GM12878 (cell line): ENCODE results near the gene METAP1. TPM values are rescaled to one million over a fixed set of nuclear protein-coding genes. Genes with fewer than 3 reads are reported as not detected.

ENCODE experiments used
- ATAC-seq: fragments of 200-7000 bp; cut with Tn5 transposase; 3 replicates; pipeline ENCODE4 v1.9.1; 2020; ENCODE audit warnings: mild to moderate bottlenecking, moderate library complexity
- BruUV-seq: library from RNA; stranded (reverse); fragments of 400-500 nt; replicated peaks from 2 replicates; lab custom pipeline; 2021; lab: Mats Ljungman, UMichigan
- CTCF ChIA-PET: fragments of 300-600 bp; sonication (Branson Sonifier 250); formaldehyde crosslinking; extraction: SDS; loops from one replicate; lab custom pipeline; 2021; ENCODE audit warnings: inconsistent platforms; lab: Yijun Ruan, JAX
- POLR2A ChIA-PET: fragments of 350-600 bp; formaldehyde crosslinking; extraction: SDS; loops from one replicate; lab custom pipeline; 2021; ENCODE audit warnings: inconsistent platforms; lab: Charles Lee
- RAD21 ChIA-PET: fragments of 300-600 bp; sonication (Branson Sonifier 250); formaldehyde crosslinking; loops from one replicate; lab custom pipeline; 2023; ENCODE audit warnings: antibody characterized with exemption; ENCODE audit not compliant: unreplicated experiment; lab: Charles Lee
- SMC1A ChIA-PET: fragments of 300-600 bp; sonication (Branson Sonifier 250); formaldehyde crosslinking; loops from one replicate; lab custom pipeline; 2023; ENCODE audit not compliant: unreplicated experiment, uncharacterized antibody; lab: Charles Lee
- DNase-seq: peaks from one replicate; pipeline ENCODE4 v3.0.0-alpha.2; 2011; ENCODE audit warnings: low read depth, low spot score
- FAIRE-seq: peaks from 3 replicates; lab custom pipeline; 2011; peaks lifted over from hg19 to GRCh38; lab: Jason Lieb, UNC
- H2AFZ ChIP-seq: 2 replicates; pipeline ENCODE4 v1.6.0; 2011; ENCODE audit warnings: low read depth, low read length, control low read depth; ENCODE audit not compliant: control insufficient read depth
- H3K27ac ChIP-seq: 2 replicates; pipeline ENCODE4 v1.5.1; 2011; ENCODE audit warnings: control low read depth; ENCODE audit not compliant: control insufficient read depth, insufficient read depth
- H3K27me3 ChIP-seq, 2 experiments: replicated peaks in 1 of 2; 2 replicates each; pipeline versions ENCODE4 v1.6.0 to v1.6.1; 2011; ENCODE audit warnings: low read length in 1 of 2; ENCODE audit not compliant: control insufficient read depth in 2 of 2, insufficient read depth in 2 of 2
- H3K36me3 ChIP-seq, 2 experiments: 2 replicates each; pipeline ENCODE4 v1.5.1; 2011; ENCODE audit warnings: low read length in 1 of 2; ENCODE audit not compliant: control insufficient read depth in 2 of 2, insufficient read depth in 2 of 2
- H3K4me1 ChIP-seq: 2 replicates; pipeline ENCODE4 v1.6.1; 2011; ENCODE audit warnings: mild to moderate bottlenecking, low read length, moderate library complexity, mixed read lengths; ENCODE audit not compliant: control insufficient read depth, insufficient read depth
- H3K4me2 ChIP-seq: 2 replicates; pipeline ENCODE4 v1.6.0; 2011; ENCODE audit warnings: control low read depth; ENCODE audit not compliant: control insufficient read depth, insufficient read depth
- H3K4me3 ChIP-seq: fragments of 200-600 bp; sonication (generic); 2 replicates; pipeline ENCODE4 v1.5.1; 2016
- H3K79me2 ChIP-seq: 2 replicates; pipeline ENCODE4 v1.6.0; 2011; ENCODE audit warnings: low read length; ENCODE audit not compliant: control insufficient read depth, insufficient read depth
- H3K9ac ChIP-seq: 2 replicates; pipeline ENCODE4 v1.8.0; 2011; ENCODE audit warnings: low read length, control low read depth, mixed read lengths; ENCODE audit not compliant: control insufficient read depth, insufficient read depth
- H3K9me3 ChIP-seq: replicated peaks from 3 replicates; pipeline ENCODE4 v1.5.1; 2011; ENCODE audit warnings: mild to moderate bottlenecking, low read length; ENCODE audit not compliant: control insufficient read depth, insufficient read depth
- H4K20me1 ChIP-seq: 2 replicates; pipeline ENCODE4 v1.6.0; 2011; ENCODE audit not compliant: control insufficient read depth, insufficient read depth
- BACH1 ChIP-seq: fragments of 450-650 bp; IDR thresholded peaks from 2 replicates; pipeline ENCODE4 v1.6.1; 2017; ENCODE audit warnings: mild to moderate bottlenecking, borderline replicate concordance
- BHLHE40 ChIP-seq, 2 experiments: fragments of 450-650 bp in 1 of 2; IDR thresholded peaks; 2 replicates each; pipeline ENCODE4 v1.6.1; 2011 to 2017; ENCODE audit warnings: low read depth in 2 of 2, borderline replicate concordance in 1 of 2, improper control_type of control experiment in 1 of 2, low read length in 1 of 2, mild to moderate bottlenecking in 1 of 2
- CHD1 ChIP-seq: IDR thresholded peaks from 2 replicates; pipeline ENCODE4 v1.6.1; 2012; ENCODE audit warnings: low read depth, low read length, improper control_type of control experiment
- EGR1 ChIP-seq, 2 experiments: IDR thresholded peaks; 1 replicate in 1 of 2; 2 replicates in 1 of 2; pipeline ENCODE4 v1.6.1; 2011 to 2012; ENCODE audit warnings: low read depth in 2 of 2, low read length in 2 of 2, borderline replicate concordance in 1 of 2, mild to moderate bottlenecking in 1 of 2, moderate library complexity in 1 of 2
- GABPA ChIP-seq: IDR thresholded peaks from 2 replicates; pipeline ENCODE4 v1.6.1; 2014; ENCODE audit warnings: antibody characterized with exemption, low read depth, mild to moderate bottlenecking, inconsistent platforms
- KAT2A ChIP-seq: conservative IDR thresholded peaks from 2 replicates; pipeline ENCODE4 v1.6.1; 2011; ENCODE audit warnings: low read depth, low read length; ENCODE audit not compliant: control insufficient read depth
- MTA3 ChIP-seq: IDR thresholded peaks from 2 replicates; pipeline ENCODE4 v1.6.1; 2012; ENCODE audit warnings: low read length, inconsistent platforms, borderline replicate concordance
- NFYB ChIP-seq: IDR thresholded peaks from 2 replicates; pipeline ENCODE4 v1.6.1; 2011; ENCODE audit warnings: low read depth, mild to moderate bottlenecking, low read length, improper control_type of control experiment, moderate library complexity; ENCODE audit not compliant: insufficient read depth
- NRF1 ChIP-seq: conservative IDR thresholded peaks from 2 replicates; pipeline ENCODE4 v1.6.1; 2011; ENCODE audit warnings: mild to moderate bottlenecking, low read depth, low read length, improper control_type of control experiment
- REST ChIP-seq: IDR thresholded peaks from 2 replicates; pipeline ENCODE4 v1.6.1; 2012; ENCODE audit warnings: mild to moderate bottlenecking, low read depth, low read length
- SMC3 ChIP-seq: IDR thresholded peaks from 2 replicates; pipeline ENCODE4 v1.6.1; 2011; ENCODE audit warnings: low read length, improper control_type of control experiment, borderline replicate concordance
- SP1 ChIP-seq: IDR thresholded peaks from one replicate; pipeline ENCODE4 v1.6.1; 2011; ENCODE audit warnings: low read depth, low read length
- ZNF274 ChIP-seq: IDR thresholded peaks from one replicate; pipeline ENCODE4 v1.8.0; 2011; ENCODE audit not compliant: insufficient read length, insufficient read depth
- ZSCAN29 ChIP-seq: fragments of 450-650 bp; IDR thresholded peaks from 2 replicates; pipeline ENCODE4 v1.6.1; 2017; ENCODE audit warnings: mild to moderate bottlenecking, moderate library complexity
- WGBS: methylation state at CpG from one replicate; pipeline ENCODE4 v1.1.6; 2016; ENCODE audit warnings: low lambda C conversion rate; ENCODE audit not compliant: insufficient replicate concordance, insufficient coverage; ENCODE audit errors: missing lambda C conversion rate; 5-methylcytosine and 5-hydroxymethylcytosine counted together
- in situ Hi-C: fragments of 300-500 bp; cut with MboI; formaldehyde crosslinking; loops from 9 replicates; pipeline ENCODE4 v1.14.3; 2018; ENCODE audit warnings: mixed read lengths
- intact Hi-C: fragments of 100-400 bp; cut with micrococcal nuclease; formaldehyde crosslinking; loops from one replicate; pipeline ENCODE4 v1.14.2; 2022; ENCODE audit not compliant: unreplicated experiment
- polyA plus RNA-seq, 11 experiments: library from polyadenylated mRNA; depleted of rRNA in 4 of 11; unstranded in 6 of 11; stranded (reverse) in 5 of 11; fragments of >200 nt; fragmentation: Nextera tagmentation in 4 of 11; fragmentation: Illumina TruSeq in 1 of 11; extraction: Ambion mirVana in 4 of 11; extraction: Trizol in 1 of 11; gene quantifications; 1 replicate in 1 of 11; 2 replicates in 10 of 11; pipeline versions ENCODE4 v1.2.1 to v1.2.3, GENCODE V29; 2011 to 2016; ENCODE audit warnings: inconsistent platforms in 2 of 11, missing spikeins in 2 of 11, low read depth in 1 of 11
- total RNA-seq, 4 experiments: library from RNA; depleted of rRNA in 3 of 4; stranded (reverse); fragments of >200 nt in 3 of 4; fragmentation: Illumina TruSeq in 1 of 4; extraction: Trizol in 1 of 4; gene quantifications; 2 replicates each; pipeline versions ENCODE4 v1.2.1 to v1.2.3, GENCODE V29; 2013 to 2021
- TF ChIP-seq, protein P1 (sequence below): IDR thresholded peaks from 2 replicates; pipeline ENCODE4 v1.6.1; 2011; ENCODE audit warnings: low read depth, low read length, improper control_type of control experiment, borderline replicate concordance

The METAP1 gene
- total and polyA plus RNA-seq, 10 of the 15 experiments (the other 5 are each of a cell fraction or from before 2014, with no cell fraction given), result 22.7 to 71.4 (median 45.1) TPM

DNA sequence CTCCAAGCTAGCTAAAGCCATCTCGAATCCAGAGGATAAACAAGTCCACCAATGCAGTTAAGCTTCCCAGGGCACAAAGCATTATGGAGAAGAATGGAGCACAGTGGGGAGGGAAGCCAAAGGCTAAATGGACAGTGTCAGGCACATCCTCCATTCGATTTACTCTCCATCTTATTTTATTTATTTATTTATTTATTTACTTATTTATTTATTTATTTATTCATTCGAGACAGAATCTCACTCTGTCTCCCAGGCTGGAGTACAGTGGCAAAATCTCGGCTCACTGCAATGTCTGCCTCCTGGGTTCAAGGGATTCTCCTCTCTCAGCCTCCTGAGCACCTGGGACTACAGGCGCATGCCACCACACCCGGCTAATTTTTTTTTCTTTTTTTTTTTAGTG is 40.3 kb upstream of the METAP1 start:
- Histone ChIP-seq H3K4me2 (no peak overlapping the region), H3K4me3 (no peak overlapping the region), H4K20me1 (no peaks in the 10 kb centered on the region), H3K27ac (no peak overlapping the region), H2AFZ (no peak overlapping the region), H3K27me3 (no peaks in the 10 kb centered on the region), H3K36me3 (no peaks in the 10 kb centered on the region), H3K9me3 (no peaks in the 10 kb centered on the region), H3K79me2 (no peaks in the 10 kb centered on the region), H3K9ac (no peak overlapping the region), H3K4me1 (no peaks in the 10 kb centered on the region)
- BruUV-seq, result no TSS peak
- 36% methylated on average over 6 of the region's 6 CpGs for WGBS
- CTCF ChIA-PET, result no interaction called here
- DNase-seq (no peak), FAIRE-seq (no peak), ATAC-seq (no peak)
- TF ChIP-seq NRF1 (no peak), ZNF274 (no peak), BACH1 (no peak), SMC3 (no peak), SP1 (no peak), REST (no peak), MTA3 (no peak), GABPA (no peak), KAT2A (no peak), BHLHE40 (IDR thresholded peaks at IDR 0.05; ENCODE audit: borderline replicate concordance in 1 of 2, low read depth in 2 of 2, low read length in 1 of 2) (no peak), ZSCAN29 (no peak), CHD1 (no peak), EGR1 (IDR thresholded peaks at IDR 0.05; ENCODE audit: borderline replicate concordance in 1 of 2, low read depth in 2 of 2, low read length in 2 of 2) (no peak), NFYB (no peak)
- TF ChIP-seq, protein P1, sequence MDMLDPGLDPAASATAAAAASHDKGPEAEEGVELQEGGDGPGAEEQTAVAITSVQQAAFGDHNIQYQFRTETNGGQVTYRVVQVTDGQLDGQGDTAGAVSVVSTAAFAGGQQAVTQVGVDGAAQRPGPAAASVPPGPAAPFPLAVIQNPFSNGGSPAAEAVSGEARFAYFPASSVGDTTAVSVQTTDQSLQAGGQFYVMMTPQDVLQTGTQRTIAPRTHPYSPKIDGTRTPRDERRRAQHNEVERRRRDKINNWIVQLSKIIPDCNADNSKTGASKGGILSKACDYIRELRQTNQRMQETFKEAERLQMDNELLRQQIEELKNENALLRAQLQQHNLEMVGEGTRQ, result no peak
- POLR2A ChIA-PET, result no interaction called here
- in situ Hi-C loops (no loop called here), intact Hi-C loops (no loop called here)
- RAD21 ChIA-PET, result no interaction called here
- SMC1A ChIA-PET, result no interaction called here
